IMR-90 (cell line): ENCODE results near the gene THY1. TPM values are rescaled to one million over a fixed set of nuclear protein-coding genes. Genes with fewer than 3 reads are reported as not detected.

ENCODE experiments used
- ATAC-seq: fragments of 200-7000 bp; cut with Tn5 transposase; 2 replicates; pipeline ENCODE4 v1.9.1; 2020; ENCODE audit warnings: low read depth, mild to moderate bottlenecking, moderate library complexity
- BruUV-seq: library from RNA; stranded (reverse); fragments of 400-500 nt; replicated peaks from 2 replicates; lab custom pipeline; 2021; lab: Mats Ljungman, UMichigan
- CTCF ChIA-PET: fragments of 300-600 bp; formaldehyde crosslinking; extraction: SDS; loops from one replicate; lab custom pipeline; 2021; ENCODE audit warnings: antibody characterized with exemption; lab: Yijun Ruan, JAX
- POLR2A ChIA-PET: fragments of 300-600 bp; sonication (Branson Sonifier 250); formaldehyde crosslinking; loops from one replicate; lab custom pipeline; 2022; ENCODE audit warnings: antibody characterized with exemption; ENCODE audit not compliant: unreplicated experiment; lab: Charles Lee
- DNase-seq: peaks from one replicate; pipeline ENCODE4 v3.0.0; 2013
- H2AFZ ChIP-seq: replicated peaks from 2 replicates; pipeline ENCODE3; 2013; ENCODE audit warnings: low read length, mild to moderate bottlenecking; ENCODE audit not compliant: poor library complexity
- H2AK5ac ChIP-seq: 2 replicates; pipeline ENCODE4 v1.6.1; 2013; ENCODE audit warnings: low read depth, low read length, inconsistent platforms
- H2AK9ac ChIP-seq: replicated peaks from 2 replicates; pipeline ENCODE3; 2013; ENCODE audit warnings: mild to moderate bottlenecking, low read depth, low read length, moderate library complexity; ENCODE audit not compliant: poor library complexity
- H2BK120ac ChIP-seq: 2 replicates; pipeline ENCODE4 v1.6.1; 2013; ENCODE audit warnings: low read depth, low read length, inconsistent platforms
- H2BK15ac ChIP-seq: 3 replicates; pipeline ENCODE4 v1.6.1; 2013; ENCODE audit warnings: low read depth, low read length, inconsistent platforms
- H2BK20ac ChIP-seq: 2 replicates; pipeline ENCODE4 v1.6.1; 2013; ENCODE audit warnings: low read depth, mild to moderate bottlenecking, inconsistent platforms, low read length, moderate library complexity
- H2BK5ac ChIP-seq: 2 replicates; pipeline ENCODE4 v1.6.1; 2013; ENCODE audit warnings: mild to moderate bottlenecking, low read depth, low read length, inconsistent platforms; ENCODE audit not compliant: poor library complexity, severe bottlenecking
- H3K14ac ChIP-seq: replicated peaks from 2 replicates; pipeline ENCODE4 v1.6.1; 2013; ENCODE audit warnings: low read depth, low read length, inconsistent platforms
- H3K18ac ChIP-seq: 2 replicates; pipeline ENCODE4 v1.6.1; 2013; ENCODE audit warnings: low read depth, low read length, control low read depth
- H3K23ac ChIP-seq: 2 replicates; pipeline ENCODE4 v1.6.1; 2013; ENCODE audit warnings: low read depth, low read length, inconsistent platforms
- H3K27ac ChIP-seq: 2 replicates; pipeline ENCODE4 v1.5.1; 2013; ENCODE audit warnings: mild to moderate bottlenecking, control low read depth, low read length; ENCODE audit not compliant: insufficient read depth
- H3K27me3 ChIP-seq: 2 replicates; pipeline ENCODE4 v1.6.1; 2013; ENCODE audit warnings: low read length; ENCODE audit not compliant: control insufficient read depth, insufficient read depth
- H3K36me3 ChIP-seq: 2 replicates; pipeline ENCODE4 v1.6.1; 2013; ENCODE audit warnings: low read length, mixed read lengths; ENCODE audit not compliant: control insufficient read depth, insufficient read depth
- H3K4ac ChIP-seq: 2 replicates; pipeline ENCODE4 v1.6.1; 2013; ENCODE audit warnings: low read depth, low read length, inconsistent platforms
- H3K4me1 ChIP-seq: 2 replicates; pipeline ENCODE4 v1.6.1; 2013; ENCODE audit warnings: low read length, mixed read lengths; ENCODE audit not compliant: control insufficient read depth, insufficient read depth
- H3K4me2 ChIP-seq: 2 replicates; pipeline ENCODE4 v1.6.1; 2013; ENCODE audit warnings: low read depth, mild to moderate bottlenecking, control low read depth, low read length, moderate library complexity
- H3K4me3 ChIP-seq: 2 replicates; pipeline ENCODE4 v1.5.1; 2013; ENCODE audit warnings: low read depth, mild to moderate bottlenecking, control low read depth, low read length, moderate library complexity; ENCODE audit not compliant: insufficient read depth
- H3K56ac ChIP-seq: 2 replicates; pipeline ENCODE4 v1.6.1; 2013; ENCODE audit warnings: low read length, inconsistent platforms; ENCODE audit not compliant: insufficient read depth; ENCODE audit errors: extremely low read depth
- H3K79me1 ChIP-seq, 2 experiments: 2 replicates each; pipeline ENCODE4 v1.6.1; 2013; ENCODE audit warnings: low read length in 2 of 2, inconsistent platforms in 1 of 2, low read depth in 1 of 2
- H3K9ac ChIP-seq: 2 replicates; pipeline ENCODE4 v1.6.1; 2013; ENCODE audit warnings: low read depth, low read length, control low read depth
- H3K9me1 ChIP-seq: 2 replicates; pipeline ENCODE4 v1.6.1; 2013; ENCODE audit warnings: low read length, inconsistent platforms; ENCODE audit not compliant: insufficient read depth
- H3K9me3 ChIP-seq: 2 replicates; pipeline ENCODE4 v1.6.1; 2013; ENCODE audit warnings: low read length; ENCODE audit not compliant: control insufficient read depth, insufficient read depth
- H4K20me1 ChIP-seq: 2 replicates; pipeline ENCODE4 v1.6.1; 2013; ENCODE audit warnings: low read length, inconsistent platforms; ENCODE audit not compliant: insufficient read depth
- H4K5ac ChIP-seq: 2 replicates; pipeline ENCODE4 v1.6.1; 2013; ENCODE audit warnings: mild to moderate bottlenecking, low read depth, low read length, control low read depth
- H4K8ac ChIP-seq, 2 experiments: 2 replicates each; pipeline ENCODE4 v1.6.1; 2013; ENCODE audit warnings: low read depth in 2 of 2, low read length in 2 of 2, control low read depth in 1 of 2, inconsistent platforms in 1 of 2
- H4K91ac ChIP-seq: 2 replicates; pipeline ENCODE4 v1.6.1; 2013; ENCODE audit warnings: low read depth, low read length, inconsistent platforms; ENCODE audit not compliant: insufficient read depth
- BHLHE40 ChIP-seq: fragments of 150-350 bp; IDR thresholded peaks from 2 replicates; pipeline ENCODE4 v1.6.1; 2016; ENCODE audit warnings: mild to moderate bottlenecking, low read depth, low read length
- CEBPB ChIP-seq: IDR thresholded peaks from 2 replicates; pipeline ENCODE4 v1.6.1; 2012; ENCODE audit warnings: low read depth, low read length, improper control_type of control experiment
- MAFK ChIP-seq: IDR thresholded peaks from 2 replicates; pipeline ENCODE4 v1.6.1; 2012; ENCODE audit warnings: low read depth, low read length, improper control_type of control experiment
- MXI1 ChIP-seq: IDR thresholded peaks from 2 replicates; pipeline ENCODE4 v1.6.1; 2012; ENCODE audit warnings: low read depth, mild to moderate bottlenecking, low read length, moderate library complexity, borderline replicate concordance
- RCOR1 ChIP-seq: IDR thresholded peaks from 2 replicates; pipeline ENCODE4 v1.6.1; 2012; ENCODE audit warnings: mild to moderate bottlenecking, low read length, improper control_type of control experiment; ENCODE audit not compliant: insufficient replicate concordance
- WGBS, 2 experiments: methylation state at CpG; one replicate each; pipeline versions ENCODE4 v1.1.5 to v1.1.7; 2013; ENCODE audit warnings: missing lambda C conversion rate in 2 of 2; ENCODE audit not compliant: insufficient read length in 1 of 2; ENCODE audit errors: extremely low coverage in 2 of 2; 5-methylcytosine and 5-hydroxymethylcytosine counted together
- dilution Hi-C: fragments of 300-500 bp; cut with HindIII; formaldehyde crosslinking; loops from one replicate; pipeline ENCODE4 v1.14.3; 2018; ENCODE audit warnings: low sequenced_read_pairs; ENCODE audit not compliant: unreplicated experiment
- in situ Hi-C: fragments of 300-500 bp; cut with MboI; formaldehyde crosslinking; loops from 3 replicates; pipeline ENCODE4 v1.14.3; 2019; ENCODE audit warnings: low sequenced_read_pairs, inconsistent platforms, mixed read lengths
- intact Hi-C: fragments of 100-400 bp; cut with micrococcal nuclease; formaldehyde crosslinking; loops from 2 replicates; pipeline ENCODE4 v1.10.0; 2022
- polyA plus RNA-seq, 3 experiments: library from polyadenylated mRNA; depleted of rRNA; stranded (reverse); fragments of >200 nt; gene quantifications; 2 replicates each; pipeline ENCODE4 v1.2.3, GENCODE V29; 2012; ENCODE audit warnings: low replicate concordance in 1 of 3
- total RNA-seq: library from RNA; depleted of rRNA; stranded (reverse); fragments of >200 nt; gene quantifications from 2 replicates; pipeline ENCODE4 v1.2.3, GENCODE V29; 2012
- TF ChIP-seq, protein P1 (sequence below): fragments of 150-350 bp; IDR thresholded peaks from 2 replicates; pipeline ENCODE4 v1.6.1; 2016; ENCODE audit warnings: low read depth, mild to moderate bottlenecking, low read length, moderate library complexity, borderline replicate concordance

THY1 gene
- total and polyA plus RNA-seq, 2 of the 4 experiments (the other 2 are of a cell fraction): 703 to 2,603 TPM

DNA sequence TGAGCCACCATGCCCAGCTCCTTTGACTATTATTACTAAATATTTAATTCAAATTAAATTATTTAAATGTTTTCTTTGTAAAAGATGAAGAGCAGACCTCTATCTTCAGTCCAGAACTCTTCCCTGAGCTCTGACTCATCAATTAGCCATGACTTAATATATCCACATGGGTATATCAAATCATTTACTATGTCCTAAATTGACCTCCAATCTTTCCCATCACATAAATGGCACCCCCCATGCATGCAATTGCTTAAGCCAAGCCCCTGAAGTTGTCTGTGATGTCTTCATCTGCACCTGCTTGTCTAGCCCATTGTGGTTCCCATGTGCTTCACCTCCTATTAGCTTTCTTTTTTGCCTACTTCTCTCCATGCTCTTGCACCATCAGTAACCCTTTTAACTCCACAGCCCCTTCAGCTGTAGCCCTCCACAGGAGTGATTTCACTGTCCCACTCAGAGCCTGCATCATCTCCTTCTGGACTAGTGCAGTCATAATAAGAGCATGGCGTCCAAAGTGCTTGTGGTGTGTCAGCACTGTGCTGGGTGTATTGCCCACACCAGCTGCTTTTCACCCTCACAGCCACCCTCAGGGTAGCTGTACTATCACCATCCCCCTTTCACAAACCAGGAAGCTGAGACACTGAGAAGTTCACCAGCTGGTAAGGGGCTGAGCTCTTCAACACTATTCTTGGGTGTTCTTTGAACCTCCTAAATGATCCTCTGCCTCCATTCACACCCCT, 11.8 kb upstream of the THY1 start:
- peak overlapping the region; percentile 47; the same call in 1 of the 2 replicates for H4K5ac ChIP-seq
- H3K14ac ChIP-seq: peak overlapping the region; percentile 63
- H4K91ac ChIP-seq: no peak overlapping the region
- H3K23ac ChIP-seq: no peak overlapping the region
- H3K9me1 ChIP-seq: peaks cover 15% of the 10 kb centered on the region
- H3K27me3 ChIP-seq: no peaks in the 10 kb centered on the region
- H3K18ac ChIP-seq: no peak overlapping the region; the same call in 1 of the 2 replicates
- ChIA-PET CTCF (interaction anchor here (0.9 to 1.0 kb wide), 2 partner anchors 79 to 95 kb away, joined by 3 read pairs; no protein-coding TSS in a partner anchor), POLR2A (no interaction called here)
- no CpG with 5 or more reads among the region's 1 CpG for WGBS, 2 experiments
- peak overlapping the region; percentile 5; the same call in 1 of the 2 replicates for H2BK120ac ChIP-seq
- no peak overlapping the region for H3K56ac ChIP-seq
- H3K9ac ChIP-seq: no peak overlapping the region
- peaks cover 19% of the 10 kb centered on the region for H3K4me1 ChIP-seq
- in situ Hi-C loops (loop anchor here (5.0 kb wide), 1 partner anchor 38 kb away; no protein-coding TSS in a partner anchor), dilution Hi-C loops (no loop called here), intact Hi-C loops (no loop called here)
- H2AK5ac ChIP-seq: peak overlapping the region; percentile 68
- no peak overlapping the region for H2BK5ac ChIP-seq
- H3K9me3 ChIP-seq: no peaks in the 10 kb centered on the region
- no peak overlapping the region for H3K4me2 ChIP-seq
- H3K36me3 ChIP-seq: no peaks in the 10 kb centered on the region
- H2AK9ac ChIP-seq: peak overlapping the region; percentile 66
- no peaks in the 10 kb centered on the region for H3K79me1 ChIP-seq
- no peak overlapping the region for H2BK15ac ChIP-seq
- H4K8ac ChIP-seq: no peak overlapping the region; a peak in 1 of 4 replicates
- H3K4ac ChIP-seq: peak overlapping the region; percentile 55
- no peak for DNase-seq
- BruUV-seq: no TSS peak
- peak overlapping the region; percentile 25; the same call in 1 of the 2 replicates for H2BK20ac ChIP-seq
- no peak overlapping the region for H3K4me3 ChIP-seq
- TF ChIP-seq RCOR1 (no peak), BHLHE40 (no peak), MXI1 (no peak), CEBPB (no peak), MAFK (no peak)
- TF ChIP-seq, protein P1, sequence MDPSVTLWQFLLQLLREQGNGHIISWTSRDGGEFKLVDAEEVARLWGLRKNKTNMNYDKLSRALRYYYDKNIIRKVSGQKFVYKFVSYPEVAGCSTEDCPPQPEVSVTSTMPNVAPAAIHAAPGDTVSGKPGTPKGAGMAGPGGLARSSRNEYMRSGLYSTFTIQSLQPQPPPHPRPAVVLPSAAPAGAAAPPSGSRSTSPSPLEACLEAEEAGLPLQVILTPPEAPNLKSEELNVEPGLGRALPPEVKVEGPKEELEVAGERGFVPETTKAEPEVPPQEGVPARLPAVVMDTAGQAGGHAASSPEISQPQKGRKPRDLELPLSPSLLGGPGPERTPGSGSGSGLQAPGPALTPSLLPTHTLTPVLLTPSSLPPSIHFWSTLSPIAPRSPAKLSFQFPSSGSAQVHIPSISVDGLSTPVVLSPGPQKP: no peak
- H4K20me1 ChIP-seq: peaks cover 5% of the 10 kb centered on the region; the same call in 1 of the 2 replicates
- no peak overlapping the region for H3K27ac ChIP-seq
- H2AFZ ChIP-seq: peak overlapping the region; percentile 69
- ATAC-seq: no peak
